GM13977 (cell line): ENCODE data around the gene ATF7.

Experiments used
- DNase-seq: peaks from one replicate; pipeline ENCODE4 v3.0.0; 2012; ENCODE audit warnings: low spot score
- CTCF ChIP-seq: IDR thresholded peaks from 2 replicates; pipeline ENCODE4 v1.5.1; 2012; ENCODE audit warnings: mild to moderate bottlenecking, control low read depth; ENCODE audit not compliant: insufficient read depth; ENCODE audit errors: extremely low read depth, missing control alignments
- in situ Hi-C: fragments of 300-500 bp; cut with MboI; formaldehyde crosslinking; loops from one replicate; pipeline ENCODE4 v1.12.0; 2022; ENCODE audit warnings: low sequenced_read_pairs, low pct_unique_long_range_greater_than_20kb, mixed read lengths, inconsistent platforms; ENCODE audit not compliant: unreplicated experiment

ATF7 gene

GRCh38 chr12:53664191-53664590, 38.0 kb upstream of the ATF7 start:
- no peak for TF ChIP-seq CTCF
- in situ Hi-C loops, result no loop called here
- no peak for DNase-seq

GRCh38 chr12:53660041-53660440, 33.9 kb upstream of the ATF7 start:
- no peak for DNase-seq
- in situ Hi-C loops, result no loop called here

GRCh38 chr12:53659571-53659981, 33.4 kb upstream of the ATF7 start:
- in situ Hi-C loops, result no loop called here
- no peak for TF ChIP-seq CTCF
- DNase-seq, result no peak

More at GRCh38 chr12:53660041-53660440, 33.9 kb upstream of the ATF7 start:
- no peak for TF ChIP-seq CTCF

- in situ Hi-C loops, result no loop called here
- DNase-seq, result no peak
- TF ChIP-seq CTCF, result no peak
These were observed 32.9 kb upstream of the ATF7 start for GRCh38 chr12:53659011-53659551.

- DNase-seq, result no peak
- in situ Hi-C loops, result no loop called here
- no peak for TF ChIP-seq CTCF
These were observed 30.9 kb upstream of the ATF7 start for GRCh38 chr12:53657041-53657440.

- DNase-seq, result no peak
- TF ChIP-seq CTCF, result no peak
- in situ Hi-C loops, result no loop called here
These were observed 27.4 kb upstream of the ATF7 start for GRCh38 chr12:53653595-53653994.

- TF ChIP-seq CTCF, result no peak
- in situ Hi-C loops, result no loop called here
- DNase-seq, result no peak
These were observed 26.2 kb upstream of the ATF7 start for GRCh38 chr12:53652366-53652765.
